IPS DF 4.7 (cell line): Measurements from ENCODE around the gene SKI.

ENCODE experiments used
- DNase-seq: peaks from one replicate; pipeline ENCODE4 v3.0.0-alpha.2; 2013; ENCODE audit warnings: low spot score; ENCODE audit errors: extremely low read depth

SKI gene

GRCh38 chr1:2194319-2194897, 33.7 kb upstream of the SKI start, which contains the start of gene FAAP20:
TSS of gene FAAP20 (minus strand) at chr1:2194772. CDS start at chr1:2194749, 23 bp downstream.
- DNase-seq, result no peak

GRCh38 chr1:2194898-2195673, 33.0 kb upstream of the SKI start:
- DNase-seq, result no peak

- DNase-seq, result no peak
These were observed 32.3 kb upstream of the SKI start for GRCh38 chr1:2195785-2196184.

GRCh38 chr1:2196901-2197638, 31.0 kb upstream of the SKI start:
- DNase-seq, result no peak

- DNase-seq, result no peak
These were observed 30.4 kb upstream of the SKI start for GRCh38 chr1:2197707-2198165.

GRCh38 chr1:2198571-2198970, 29.5 kb upstream of the SKI start:
- no peak for DNase-seq

GRCh38 chr1:2199042-2199810, 28.9 kb upstream of the SKI start:
- no peak for DNase-seq

GRCh38 chr1:2200308-2200943, 27.7 kb upstream of the SKI start:
- no peak for DNase-seq

- no peak for DNase-seq
These were observed 27.1 kb upstream of the SKI start for GRCh38 chr1:2201062-2201461.

GRCh38 chr1:2202008-2202575, 26.0 kb upstream of the SKI start:
- no peak for DNase-seq

- no peak for DNase-seq
These were observed 25.1 kb upstream of the SKI start for GRCh38 chr1:2202843-2203601.

GRCh38 chr1:2203671-2204414, 24.3 kb upstream of the SKI start:
- DNase-seq, result no peak

- no peak for DNase-seq
These were observed 23.5 kb upstream of the SKI start for GRCh38 chr1:2204415-2205190.

GRCh38 chr1:2205191-2205952, 22.7 kb upstream of the SKI start:
- no peak for DNase-seq

GRCh38 chr1:2206813-2207487, 21.2 kb upstream of the SKI start:
- no peak for DNase-seq

- DNase-seq, result no peak
These were observed 19.5 kb upstream of the SKI start for GRCh38 chr1:2208309-2209239.
